Thyroid gland (tissue), 4 donors: ENCODE data around the gene GLT1D1. TPM values are rescaled to one million over a fixed set of nuclear protein-coding genes. Genes with fewer than 3 reads are reported as not detected.

Source experiments
- DNase-seq, 2 donors: peaks; one replicate each; pipeline ENCODE4 v3.0.0-alpha.2; 2019
- H3K27ac ChIP-seq, 3 donors: fragments of 200-600 bp; sonication (generic); 1 replicate in 2 of 3; 2 replicates in 1 of 3; pipeline ENCODE4 v1.5.1; 2016 to 2019; ENCODE audit warnings: mild to moderate bottlenecking in 1 of 3, moderate library complexity in 1 of 3
- H3K27me3 ChIP-seq: fragments of 200-600 bp; sonication (generic); one replicate; pipeline ENCODE4 v1.5.1; 2019
- H3K36me3 ChIP-seq, 2 donors: fragments of 200-600 bp; sonication (generic); one replicate each; pipeline ENCODE4 v1.5.1; 2016 to 2019
- H3K4me1 ChIP-seq, 2 donors: fragments of 200-600 bp; sonication (generic); one replicate each; pipeline ENCODE4 v1.5.1; 2017 to 2019
- H3K4me3 ChIP-seq, 3 donors: fragments of 200-600 bp; sonication (generic); replicated peaks in 1 of 3; 1 replicate in 2 of 3; 2 replicates in 1 of 3; pipeline ENCODE4 v1.5.1; 2016; ENCODE audit warnings: mild to moderate bottlenecking in 1 of 3
- H3K9me3 ChIP-seq: fragments of 200-600 bp; sonication (generic); one replicate; pipeline ENCODE4 v1.5.1; 2017
- CTCF ChIP-seq, 6 experiments: fragments of 200-600 bp in 3 of 6; fragments of 450-650 bp in 3 of 6; sonication (generic) in 3 of 6; IDR thresholded peaks; one replicate each; pipeline ENCODE4 v1.5.1; 2016 to 2019; ENCODE audit warnings: antibody characterized with exemption in 6 of 6, mild to moderate bottlenecking in 2 of 6, inconsistent platforms in 1 of 6, moderate library complexity in 1 of 6
- POLR2A ChIP-seq, 2 donors: fragments of 450-650 bp; IDR thresholded peaks; one replicate each; pipeline ENCODE4 v1.6.1; 2017; ENCODE audit warnings: antibody characterized with exemption in 2 of 2, mild to moderate bottlenecking in 2 of 2, moderate library complexity in 1 of 2
- WGBS, 2 donors: methylation state at CpG; one replicate each; pipeline ENCODE4 v1.1.5; 2017; 5-methylcytosine and 5-hydroxymethylcytosine counted together
- intact Hi-C: fragments of 100-400 bp; cut with DNase I; formaldehyde crosslinking; loops from one replicate; pipeline ENCODE4 v1.15.1; 2023
- total RNA-seq, 4 donors: library from RNA; depleted of rRNA; stranded (reverse); fragments of >200 nt; gene quantifications; one replicate each; pipeline ENCODE4 v1.2.3, GENCODE V29; 2016

The GLT1D1 gene
- total RNA-seq, 4 donors from 2014 or later, result 0.13 to 2.6 (median 0.45) TPM

- 35 to 49% methylated on average over 8 of the region's 8 CpGs for WGBS, 2 donors
- H3K36me3 ChIP-seq, result no peaks in the 10 kb centered on the region
- H3K27me3 ChIP-seq, result no peaks in the 10 kb centered on the region
- H3K27ac ChIP-seq, result no peak overlapping the region
- no peak for DNase-seq
- no peak for TF ChIP-seq POLR2A (IDR thresholded peaks at IDR 0.05)
- no peak for TF ChIP-seq CTCF (IDR thresholded peaks at IDR 0.05)
- no peaks in the 10 kb centered on the region for H3K4me1 ChIP-seq
- intact Hi-C loops, result no loop called here
- no peak overlapping the region for H3K4me3 ChIP-seq
- H3K9me3 ChIP-seq, result no peaks in the 10 kb centered on the region
Measured at GRCh38 chr12:128981971-128982533, 128.8 kb downstream of the GLT1D1 start.

- Histone ChIP-seq H3K27ac (no peak overlapping the region), H3K9me3 (no peaks in the 10 kb centered on the region), H3K36me3 (no peaks in the 10 kb centered on the region), H3K27me3 (no peaks in the 10 kb centered on the region), H3K4me3 (no peak overlapping the region), H3K4me1 (no peaks in the 10 kb centered on the region)
- no peak for TF ChIP-seq POLR2A (IDR thresholded peaks at IDR 0.05)
- TF ChIP-seq CTCF (IDR thresholded peaks at IDR 0.05), result no peak
- no peak for DNase-seq
- 85 to 87% methylated on average over 9 of the region's 9 CpGs for WGBS, 2 donors
- intact Hi-C loops, result no loop called here
Measured at GRCh38 chr12:128982933-128983332, 129.7 kb downstream of the GLT1D1 start.

- DNase-seq, result no peak
- intact Hi-C loops, result no loop called here
- Histone ChIP-seq H3K27ac (no peak overlapping the region), H3K27me3 (no peaks in the 10 kb centered on the region), H3K4me3 (no peak overlapping the region), H3K36me3 (no peaks in the 10 kb centered on the region), H3K4me1 (no peaks in the 10 kb centered on the region), H3K9me3 (no peaks in the 10 kb centered on the region)
- WGBS, 2 donors, result 66 to 70% methylated on average over 14 of the region's 14 CpGs
- TF ChIP-seq CTCF (IDR thresholded peaks at IDR 0.05) (no peak), POLR2A (IDR thresholded peaks at IDR 0.05) (no peak)
Measured at GRCh38 chr12:128983371-128983770, 130.1 kb downstream of the GLT1D1 start.

GRCh38 chr12:128986957-128987356, 133.7 kb downstream of the GLT1D1 start:
- H3K9me3 ChIP-seq, result no peaks in the 10 kb centered on the region
- no peak for DNase-seq
- H3K27me3 ChIP-seq, result no peaks in the 10 kb centered on the region
- intact Hi-C loops, result no loop called here
- H3K27ac ChIP-seq, result no peak overlapping the region
- no peak overlapping the region for H3K4me3 ChIP-seq
- H3K4me1 ChIP-seq, result no peaks in the 10 kb centered on the region
- WGBS, 2 donors, result 86 to 91% methylated on average over 10 of the region's 10 CpGs
- H3K36me3 ChIP-seq, result no peaks in the 10 kb centered on the region
- TF ChIP-seq CTCF (IDR thresholded peaks at IDR 0.05) (no peak), POLR2A (IDR thresholded peaks at IDR 0.05) (no peak)

- no peak for DNase-seq
- no peak for TF ChIP-seq CTCF (IDR thresholded peaks at IDR 0.05)
- TF ChIP-seq POLR2A (IDR thresholded peaks at IDR 0.05), result no peak
- H3K4me3 ChIP-seq, result no peak overlapping the region
- intact Hi-C loops, result no loop called here
- H3K27me3 ChIP-seq, result no peaks in the 10 kb centered on the region
- H3K36me3 ChIP-seq, result no peaks in the 10 kb centered on the region
- H3K9me3 ChIP-seq, result no peaks in the 10 kb centered on the region
- no peak overlapping the region for H3K27ac ChIP-seq
- 93 to 100% methylated on average over 1 of the region's 1 CpG for WGBS, 2 donors
- H3K4me1 ChIP-seq, result no peaks in the 10 kb centered on the region
Measured at GRCh38 chr12:128989287-128989686, 136.0 kb downstream of the GLT1D1 start.
